A549 (cell line): ENCODE results near the gene IFIT1B. TPM values are rescaled to one million over a fixed set of nuclear protein-coding genes. Genes with fewer than 3 reads are reported as not detected.
"Not testable (repeated sequence)": the region's sequence is repeated elsewhere in the genome, so short reads cannot be mapped to it uniquely, and the experiment has no call there.

ENCODE experiments used
- ATAC-seq, 2 experiments: fragments of 200-7000 bp in 1 of 2; fragments of >200 bp in 1 of 2; cut with Nextera tagmentation in 1 of 2; cut with Tn5 transposase in 1 of 2; 3 replicates each; pipeline versions ENCODE4 v1.8.0 to v1.9.1; 2018 to 2020; ENCODE audit warnings: mild to moderate bottlenecking in 1 of 2, moderate library complexity in 1 of 2
- CTCF ChIA-PET: fragments of 300-600 bp; sonication (Branson Sonifier 250); formaldehyde crosslinking; extraction: SDS; loops from one replicate; lab custom pipeline; 2021; ENCODE audit warnings: antibody characterized with exemption, inconsistent platforms; lab: Yijun Ruan, JAX
- POLR2A ChIA-PET: fragments of 350-600 bp; formaldehyde crosslinking; extraction: SDS; loops from one replicate; lab custom pipeline; 2021; ENCODE audit warnings: antibody characterized with exemption, inconsistent platforms; lab: Yijun Ruan, JAX
- DNase-seq, 2 experiments: peaks; one replicate each; pipeline versions ENCODE4 v3.0.0 to v3.0.0-alpha.2; 2011 to 2016; ENCODE audit warnings: low read depth in 1 of 2, low spot score in 1 of 2
- FAIRE-seq: peaks from 2 replicates; lab custom pipeline; 2011; peaks lifted over from hg19 to GRCh38; lab: Jason Lieb, UNC
- H3K27ac ChIP-seq, 2 experiments: fragments of >200 bp; sonication (Bioruptor Twin); formaldehyde crosslinking; 3 replicates each; pipeline ENCODE4 v1.5.1; 2016 to 2017
- H3K4me1 ChIP-seq: fragments of >200 bp; sonication (Bioruptor Twin); formaldehyde crosslinking; 3 replicates; pipeline ENCODE4 v1.6.1; 2016
- H3K4me2 ChIP-seq: fragments of >200 bp; sonication (Bioruptor Twin); formaldehyde crosslinking; 3 replicates; pipeline ENCODE4 v1.6.1; 2016
- H3K4me3 ChIP-seq: fragments of >200 bp; sonication (Bioruptor Twin); formaldehyde crosslinking; 3 replicates; pipeline ENCODE4 v1.5.1; 2016
- H3K9me3 ChIP-seq: fragments of >200 bp; sonication (Bioruptor Twin); formaldehyde crosslinking; 3 replicates; pipeline ENCODE4 v1.6.1; 2016
- BHLHE40 ChIP-seq: IDR thresholded peaks from 2 replicates; pipeline ENCODE4 v1.6.1; 2012; ENCODE audit warnings: low read depth, low read length, inconsistent platforms
- CBX8 ChIP-seq: fragments of 200-600 bp; sonication (generic); IDR thresholded peaks from 2 replicates; pipeline ENCODE4 v1.6.1; 2016
- ESRRA ChIP-seq: fragments of 150-350 bp; IDR thresholded peaks from 2 replicates; pipeline ENCODE4 v1.6.1; 2014; ENCODE audit warnings: mild to moderate bottlenecking, low read length, borderline replicate concordance
- FOSB ChIP-seq: fragments of 250-450 bp; sonication (Bioruptor Pico); IDR thresholded peaks from 2 replicates; pipeline ENCODE4 v1.5.0; 2020; ENCODE audit warnings: mild to moderate bottlenecking, moderate library complexity
- GATA3 ChIP-seq: IDR thresholded peaks from 2 replicates; pipeline ENCODE4 v1.6.1; 2012; ENCODE audit warnings: borderline replicate concordance
- HDAC2 ChIP-seq: fragments of 200-600 bp; sonication (generic); IDR thresholded peaks from 2 replicates; pipeline ENCODE4 v1.6.1; 2016
- HEYL ChIP-seq: fragments of 250-450 bp; sonication (Bioruptor Pico); IDR thresholded peaks from 2 replicates; pipeline ENCODE4 v1.8.0; 2021; ENCODE audit warnings: mild to moderate bottlenecking, moderate library complexity
- KDM1A ChIP-seq: fragments of 200-600 bp; sonication (generic); IDR thresholded peaks from 2 replicates; pipeline ENCODE4 v1.6.1; 2016; ENCODE audit warnings: low read depth, mild to moderate bottlenecking
- MAFK ChIP-seq: fragments of 450-650 bp; IDR thresholded peaks from 2 replicates; pipeline ENCODE4 v1.6.1; 2014; ENCODE audit not compliant: partially characterized antibody
- MAZ ChIP-seq: fragments of 150-350 bp; IDR thresholded peaks from 2 replicates; pipeline ENCODE4 v1.6.1; 2014; ENCODE audit warnings: antibody characterized with exemption, low read depth, low read length, borderline replicate concordance
- MYC ChIP-seq: IDR thresholded peaks from 2 replicates; pipeline ENCODE4 v1.6.1; 2012; ENCODE audit warnings: mild to moderate bottlenecking, inconsistent platforms, low read length, improper control_type of control experiment, borderline replicate concordance
- NR3C1 ChIP-seq: fragments of >200 bp; sonication (Bioruptor Twin); formaldehyde crosslinking; IDR thresholded peaks from 3 replicates; pipeline ENCODE4 v1.6.1; 2017
- PHF8 ChIP-seq: fragments of 200-600 bp; sonication (generic); IDR thresholded peaks from 2 replicates; pipeline ENCODE4 v1.6.1; 2016; ENCODE audit warnings: low read depth, mild to moderate bottlenecking, antibody characterized with exemption, moderate library complexity, borderline replicate concordance
- RNF2 ChIP-seq: fragments of 200-600 bp; sonication (generic); IDR thresholded peaks from 2 replicates; pipeline ENCODE4 v1.6.1; 2016; ENCODE audit warnings: low read depth, mild to moderate bottlenecking, antibody characterized with exemption, moderate library complexity, borderline replicate concordance
- SMC3 ChIP-seq: fragments of >200 bp; sonication (Bioruptor Twin); formaldehyde crosslinking; IDR thresholded peaks from 3 replicates; pipeline ENCODE4 v1.6.1; 2018; ENCODE audit warnings: inconsistent platforms
- TFCP2L1 ChIP-seq: fragments of 250-450 bp; sonication (Bioruptor Pico); IDR thresholded peaks from 2 replicates; pipeline ENCODE4 v1.5.0; 2021; ENCODE audit warnings: mild to moderate bottlenecking
- WGBS: methylation state at CpG from one replicate; pipeline ENCODE4 v1.1.6; 2017; ENCODE audit errors: missing lambda C conversion rate; 5-methylcytosine and 5-hydroxymethylcytosine counted together
- polyA plus RNA-seq, 4 experiments: library from polyadenylated mRNA; depleted of rRNA in 3 of 4; stranded (reverse); fragments of >200 nt; fragmentation: RNase III in 1 of 4; extraction: RNeasy Plus Mini Kit Qiagen cat#74134 plus additional on column Dnase treatment in 1 of 4; gene quantifications; 2 replicates in 3 of 4; 3 replicates in 1 of 4; pipeline ENCODE4 v1.2.3, GENCODE V29; 2011 to 2017
- TF ChIP-seq, protein P1 (sequence below): fragments of 150-350 bp; IDR thresholded peaks from 2 replicates; pipeline ENCODE4 v1.6.1; 2014; ENCODE audit warnings: low read depth, mild to moderate bottlenecking, low read length
- TF ChIP-seq, protein P2 (sequence below): fragments of 250-450 bp; sonication (Bioruptor Pico); IDR thresholded peaks from 2 replicates; pipeline ENCODE4 v1.5.0; 2021; ENCODE audit warnings: mild to moderate bottlenecking, moderate library complexity, borderline replicate concordance
- TF ChIP-seq, protein P3 (sequence below): fragments of 250-450 bp; sonication (Bioruptor Pico); IDR thresholded peaks from 2 replicates; pipeline ENCODE4 v1.5.0; 2020; ENCODE audit warnings: low read depth, mild to moderate bottlenecking, moderate library complexity
- TF ChIP-seq, protein P4 (sequence below): IDR thresholded peaks from 2 replicates; pipeline ENCODE4 v1.6.1; 2012; ENCODE audit warnings: low read depth, borderline replicate concordance

Gene IFIT1B
- polyA plus RNA-seq, 2 of the 4 experiments (the other 2 are of a cell fraction) = not detected

DNA sequence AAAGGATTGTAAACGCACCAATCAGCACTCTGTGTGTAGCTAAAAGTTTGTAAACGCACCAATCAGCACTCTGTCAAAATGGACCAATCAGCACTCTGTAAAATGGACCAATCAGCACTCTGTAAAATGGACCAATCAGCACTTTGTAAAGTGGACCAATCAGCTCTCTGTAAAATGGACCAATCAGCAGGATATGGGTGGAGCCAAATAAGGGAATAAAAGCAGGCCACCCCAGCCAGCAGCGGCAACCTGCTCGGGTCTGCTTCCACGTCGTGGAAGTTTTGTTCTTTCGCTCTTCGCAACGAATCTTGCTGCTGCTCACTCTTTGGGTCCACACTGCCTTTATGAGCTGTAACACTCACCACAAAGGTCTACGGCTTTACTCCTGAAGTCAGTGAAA lies 34.4 kb downstream of the IFIT1B start:
- H3K9me3 ChIP-seq, H3K27ac ChIP-seq, POLR2A ChIA-PET, ATAC-seq, H3K4me3 ChIP-seq, H3K4me2 ChIP-seq, FAIRE-seq: not testable (repeated sequence)
- peaks cover 12% of the 10 kb centered on the region; the same call in 1 of the 3 replicates for H3K4me1 ChIP-seq
- peak; percentile 91 for TF ChIP-seq MAFK
- WGBS = 88% methylated on average over 10 of the region's 10 CpGs
- CTCF ChIA-PET = interaction anchor here (1.1 to 2.0 kb wide), 3 partner anchors 14 to 150 kb away, joined by 3 to 7 read pairs (median 3); no protein-coding TSS in a partner anchor
- DNase-seq = peak in 1 of 2 experiments; percentile 30

DNA sequence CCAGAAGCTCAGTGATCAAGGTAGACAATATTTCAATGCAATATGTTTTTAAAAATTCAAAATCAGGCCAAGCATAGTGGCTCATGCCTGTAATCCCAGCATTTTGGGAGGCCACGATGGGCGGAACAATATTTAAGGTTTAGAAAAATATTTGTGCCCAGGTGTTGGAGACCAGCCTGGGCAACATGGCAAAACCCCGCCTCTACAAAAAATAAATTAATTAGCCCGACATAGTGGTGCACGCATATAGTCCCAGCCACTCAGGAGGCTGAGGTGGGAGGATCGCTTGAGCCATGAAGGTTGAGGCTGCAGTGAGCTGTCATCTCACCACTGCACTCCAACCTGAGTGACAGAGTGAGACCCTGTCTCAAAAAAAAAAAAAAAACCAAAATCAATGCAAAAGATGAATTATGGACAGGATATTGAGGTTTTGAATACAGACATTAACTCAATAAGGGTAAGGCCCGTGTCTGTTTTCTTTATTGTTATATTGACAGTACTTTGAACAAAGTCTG lies 35.6 kb downstream of the IFIT1B start:
- Histone ChIP-seq H3K9me3 (no peaks in the 10 kb centered on the region), H3K4me3 (no peak overlapping the region), H3K4me2 (peak overlapping the region; percentile 83), H3K4me1 (peaks cover 12% of the 10 kb centered on the region; the same call in 1 of the 3 replicates), H3K27ac (peak overlapping the region in 1 of 2 experiments; percentile 97; a peak in 2 of 6 replicates)
- WGBS = 81% methylated on average over 7 of the region's 7 CpGs
- ATAC-seq (no peak), FAIRE-seq (no peak), DNase-seq (no peak)
- TF ChIP-seq RNF2 (no peak), PHF8 (no peak), TFCP2L1 (no peak), HEYL (CRISPR knock-in tag) (no peak), ESRRA (no peak), KDM1A (no peak), SMC3 (no peak), CBX8 (no peak), NR3C1 (no peak), MYC (no peak), BHLHE40 (no peak), HDAC2 (no peak), MAZ (no peak), FOSB (CRISPR knock-in tag) (no peak), GATA3 (no peak)
- TF ChIP-seq, protein P1, sequence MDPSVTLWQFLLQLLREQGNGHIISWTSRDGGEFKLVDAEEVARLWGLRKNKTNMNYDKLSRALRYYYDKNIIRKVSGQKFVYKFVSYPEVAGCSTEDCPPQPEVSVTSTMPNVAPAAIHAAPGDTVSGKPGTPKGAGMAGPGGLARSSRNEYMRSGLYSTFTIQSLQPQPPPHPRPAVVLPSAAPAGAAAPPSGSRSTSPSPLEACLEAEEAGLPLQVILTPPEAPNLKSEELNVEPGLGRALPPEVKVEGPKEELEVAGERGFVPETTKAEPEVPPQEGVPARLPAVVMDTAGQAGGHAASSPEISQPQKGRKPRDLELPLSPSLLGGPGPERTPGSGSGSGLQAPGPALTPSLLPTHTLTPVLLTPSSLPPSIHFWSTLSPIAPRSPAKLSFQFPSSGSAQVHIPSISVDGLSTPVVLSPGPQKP = no peak
- TF ChIP-seq, protein P2, sequence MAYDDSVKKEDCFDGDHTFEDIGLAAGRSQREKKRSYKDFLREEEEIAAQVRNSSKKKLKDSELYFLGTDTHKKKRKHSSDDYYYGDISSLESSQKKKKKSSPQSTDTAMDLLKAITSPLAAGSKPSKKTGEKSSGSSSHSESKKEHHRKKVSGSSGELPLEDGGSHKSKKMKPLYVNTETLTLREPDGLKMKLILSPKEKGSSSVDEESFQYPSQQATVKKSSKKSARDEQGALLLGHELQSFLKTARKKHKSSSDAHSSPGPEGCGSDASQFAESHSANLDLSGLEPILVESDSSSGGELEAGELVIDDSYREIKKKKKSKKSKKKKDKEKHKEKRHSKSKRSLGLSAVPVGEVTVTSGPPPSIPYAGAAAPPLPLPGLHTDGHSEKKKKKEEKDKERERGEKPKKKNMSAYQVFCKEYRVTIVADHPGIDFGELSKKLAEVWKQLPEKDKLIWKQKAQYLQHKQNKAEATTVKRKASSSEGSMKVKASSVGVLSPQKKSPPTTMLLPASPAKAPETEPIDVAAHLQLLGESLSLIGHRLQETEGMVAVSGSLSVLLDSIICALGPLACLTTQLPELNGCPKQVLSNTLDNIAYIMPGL (CRISPR knock-in tag) = no peak
- TF ChIP-seq, protein P3, sequence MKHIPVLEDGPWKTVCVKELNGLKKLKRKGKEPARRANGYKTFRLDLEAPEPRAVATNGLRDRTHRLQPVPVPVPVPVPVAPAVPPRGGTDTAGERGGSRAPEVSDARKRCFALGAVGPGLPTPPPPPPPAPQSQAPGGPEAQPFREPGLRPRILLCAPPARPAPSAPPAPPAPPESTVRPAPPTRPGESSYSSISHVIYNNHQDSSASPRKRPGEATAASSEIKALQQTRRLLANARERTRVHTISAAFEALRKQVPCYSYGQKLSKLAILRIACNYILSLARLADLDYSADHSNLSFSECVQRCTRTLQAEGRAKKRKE = no peak
- TF ChIP-seq, protein P4, sequence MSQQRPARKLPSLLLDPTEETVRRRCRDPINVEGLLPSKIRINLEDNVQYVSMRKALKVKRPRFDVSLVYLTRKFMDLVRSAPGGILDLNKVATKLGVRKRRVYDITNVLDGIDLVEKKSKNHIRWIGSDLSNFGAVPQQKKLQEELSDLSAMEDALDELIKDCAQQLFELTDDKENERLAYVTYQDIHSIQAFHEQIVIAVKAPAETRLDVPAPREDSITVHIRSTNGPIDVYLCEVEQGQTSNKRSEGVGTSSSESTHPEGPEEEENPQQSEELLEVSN = no peak
- POLR2A ChIA-PET = no interaction called here
- CTCF ChIA-PET = interaction anchor here (0.8 to 2.0 kb wide), 3 partner anchors 11 to 151 kb away, joined by 3 to 7 read pairs (median 5); no protein-coding TSS in a partner anchor
